ENCODE results near the gene AOX1. TPM values are rescaled to one million over a fixed set of nuclear protein-coding genes. Genes with fewer than 3 reads are reported as not detected.
"Not testable (repeated sequence)": the region's sequence is repeated elsewhere in the genome, so short reads cannot be mapped to it uniquely, and the experiment has no call there.

Gene AOX1
- total RNA-seq: 10 to 100 TPM; 20.8 to 65.5 (median 53.9) TPM
- polyA plus RNA-seq: 10 to 100 TPM in 1 of 3 donors, 1 to 10 TPM in 2; 1.6 to 27.0 (median 8.9) TPM

- 9 to 28% methylated on average over 62 of the region's 62 CpGs for WGBS, 2 donors
- Histone ChIP-seq H3K27me3 (no peaks in the 10 kb centered on the region), H3K4me3 (peak within 1 kb of the TSS; percentile 40 to 66 (median 48)), H3K36me3 (no peaks in the 10 kb centered on the region), H3K27ac (peak within 1 kb of the TSS; percentile 57 to 83 (median 66)), H3K4me1 (peaks cover 0 to 8% (median 7%) of the 10 kb centered on the region in 4 donors), H3K9me3 (no peaks in the 10 kb centered on the region)
- DNase-seq: peak; percentile 90
- TF ChIP-seq POLR2AphosphoS5 (IDR thresholded peaks at IDR 0.05) (peak in 3 of 4 donors; percentile 35 to 70 (median 43)), POLR2A (IDR thresholded peaks at IDR 0.05) (no peak)
- intact Hi-C loops (cut with DNase I): loop anchor here (10.0 kb wide), 1 partner anchor 119 kb away; no protein-coding TSS in a partner anchor
Measured at GRCh38 chr2:200585730-200586643, at the start of gene AOX1. Gene AOX1, plus strand, starts transcription at chr2:200586014. Its CDS starts 95 bp downstream, at chr2:200586109.

DNA sequence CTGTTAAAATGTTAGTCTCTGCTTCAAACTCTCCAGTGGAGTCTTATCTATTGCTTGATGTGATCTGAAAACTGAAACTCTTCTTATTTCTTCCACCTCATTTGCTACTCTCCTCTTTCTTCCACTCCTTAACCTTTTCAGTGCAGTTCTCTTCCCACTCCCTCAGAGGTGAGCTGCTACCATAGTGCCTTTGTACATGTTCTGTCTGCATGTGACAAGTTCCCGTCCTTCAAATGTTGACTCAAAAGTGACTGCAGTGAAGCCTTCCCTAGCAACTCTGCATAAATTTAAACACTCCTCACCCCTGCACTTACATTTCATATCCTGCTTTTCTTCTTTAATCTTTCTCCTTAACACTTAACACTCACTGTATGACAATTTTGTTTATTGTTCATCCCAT lies 47.7 kb upstream of the AOX1 start:
- 86 to 97% methylated on average over 1 of the region's 1 CpG for WGBS, 2 donors
- no peak overlapping the region for H3K27ac ChIP-seq
- H3K9me3 ChIP-seq: no peaks in the 10 kb centered on the region
- intact Hi-C loops (cut with DNase I): no loop called here
- DNase-seq: no peak
- no peaks in the 10 kb centered on the region for H3K27me3 ChIP-seq
- no peaks in the 10 kb centered on the region for H3K4me1 ChIP-seq
- TF ChIP-seq POLR2AphosphoS5 (IDR thresholded peaks at IDR 0.05) (no peak), POLR2A (IDR thresholded peaks at IDR 0.05) (no peak), EP300 (IDR thresholded peaks at IDR 0.05) (no peak)
- TF ChIP-seq, protein P1, sequence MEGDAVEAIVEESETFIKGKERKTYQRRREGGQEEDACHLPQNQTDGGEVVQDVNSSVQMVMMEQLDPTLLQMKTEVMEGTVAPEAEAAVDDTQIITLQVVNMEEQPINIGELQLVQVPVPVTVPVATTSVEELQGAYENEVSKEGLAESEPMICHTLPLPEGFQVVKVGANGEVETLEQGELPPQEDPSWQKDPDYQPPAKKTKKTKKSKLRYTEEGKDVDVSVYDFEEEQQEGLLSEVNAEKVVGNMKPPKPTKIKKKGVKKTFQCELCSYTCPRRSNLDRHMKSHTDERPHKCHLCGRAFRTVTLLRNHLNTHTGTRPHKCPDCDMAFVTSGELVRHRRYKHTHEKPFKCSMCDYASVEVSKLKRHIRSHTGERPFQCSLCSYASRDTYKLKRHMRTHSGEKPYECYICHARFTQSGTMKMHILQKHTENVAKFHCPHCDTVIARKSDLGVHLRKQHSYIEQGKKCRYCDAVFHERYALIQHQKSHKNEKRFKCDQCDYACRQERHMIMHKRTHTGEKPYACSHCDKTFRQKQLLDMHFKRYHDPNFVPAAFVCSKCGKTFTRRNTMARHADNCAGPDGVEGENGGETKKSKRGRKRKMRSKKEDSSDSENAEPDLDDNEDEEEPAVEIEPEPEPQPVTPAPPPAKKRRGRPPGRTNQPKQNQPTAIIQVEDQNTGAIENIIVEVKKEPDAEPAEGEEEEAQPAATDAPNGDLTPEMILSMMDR (IDR thresholded peaks at IDR 0.05): no peak
- no peak overlapping the region for H3K4me3 ChIP-seq
- no peaks in the 10 kb centered on the region for H3K36me3 ChIP-seq

GRCh38 chr2:200540793-200541192 lies 45.0 kb upstream of the AOX1 start:
- Histone ChIP-seq H3K36me3 (no peaks in the 10 kb centered on the region), H3K27ac (no peak overlapping the region), H3K4me3 (no peak overlapping the region), H3K27me3 (no peaks in the 10 kb centered on the region), H3K9me3 (no peaks in the 10 kb centered on the region), H3K4me1 (no peaks in the 10 kb centered on the region)
- DNase-seq: no peak
- TF ChIP-seq EP300 (IDR thresholded peaks at IDR 0.05) (no peak), POLR2AphosphoS5 (IDR thresholded peaks at IDR 0.05) (no peak), POLR2A (IDR thresholded peaks at IDR 0.05) (no peak)
- TF ChIP-seq, protein P1 (IDR thresholded peaks at IDR 0.05): no peak
- intact Hi-C loops (cut with DNase I): no loop called here

DNA sequence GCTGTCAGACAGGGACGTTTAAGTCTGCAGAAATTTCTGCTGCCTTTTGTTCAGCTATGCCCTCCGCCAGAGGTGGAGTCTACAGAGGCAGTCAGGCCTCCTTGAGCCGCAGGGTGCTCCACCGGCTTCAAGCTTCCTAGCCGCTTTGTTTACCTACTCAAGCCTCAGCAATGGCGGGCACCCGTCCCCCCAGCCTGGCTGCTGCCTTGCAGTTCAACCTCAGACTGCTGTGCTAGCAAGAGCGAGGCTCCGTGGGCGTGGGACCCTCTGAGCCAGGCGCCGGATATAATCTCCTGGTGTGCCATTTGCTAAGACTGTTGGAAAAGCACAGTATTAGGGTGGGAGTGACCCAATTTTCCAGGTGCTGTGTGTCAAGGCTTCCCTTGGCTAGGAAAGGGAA lies 19.2 kb upstream of the AOX1 start:
- DNase-seq; H3K4me3 ChIP-seq; H3K27ac ChIP-seq; H3K27me3 ChIP-seq; H3K9me3 ChIP-seq; H3K36me3 ChIP-seq; intact Hi-C loops (cut with DNase I); H3K4me1 ChIP-seq: not testable (repeated sequence)
- 93 to 98% methylated on average over 12 of the region's 12 CpGs for WGBS, 2 donors

GRCh38 chr2:200567932-200568331 lies 17.9 kb upstream of the AOX1 start:
- no peak for TF ChIP-seq POLR2A (IDR thresholded peaks at IDR 0.05)
- TF ChIP-seq POLR2AphosphoS5 (IDR thresholded peaks at IDR 0.05): no peak
- TF ChIP-seq EP300 (IDR thresholded peaks at IDR 0.05): no peak
- TF ChIP-seq, protein P1 (IDR thresholded peaks at IDR 0.05): no peak
- H3K36me3 ChIP-seq: no peaks in the 10 kb centered on the region
- no peak overlapping the region for H3K27ac ChIP-seq
- no peak overlapping the region for H3K4me3 ChIP-seq
- WGBS, 2 donors: 97 to 98% methylated on average over 3 of the region's 3 CpGs
- intact Hi-C loops (cut with DNase I): no loop called here
- no peak for DNase-seq
- H3K27me3 ChIP-seq: no peaks in the 10 kb centered on the region
- no peaks in the 10 kb centered on the region for H3K9me3 ChIP-seq
- no peaks in the 10 kb centered on the region for H3K4me1 ChIP-seq

Data from sigmoid colon (tissue), 7 donors.